VCaP (cell line): ENCODE measurements around the gene ARL4D.
"Not testable (repeated sequence)": the region's sequence is repeated elsewhere in the genome, so short reads cannot be mapped to it uniquely, and the experiment has no call there.

Experiments
- H3K27ac ChIP-seq: fragments of 450-650 bp; 2 replicates; pipeline ENCODE4 v1.5.1; 2017
- TF ChIP-seq, protein P1 (sequence below): fragments of 450-650 bp; conservative IDR thresholded peaks from 2 replicates; pipeline ENCODE4 v1.5.1; 2017; ENCODE audit warnings: mild to moderate bottlenecking, moderate library complexity

Gene ARL4D

DNA sequence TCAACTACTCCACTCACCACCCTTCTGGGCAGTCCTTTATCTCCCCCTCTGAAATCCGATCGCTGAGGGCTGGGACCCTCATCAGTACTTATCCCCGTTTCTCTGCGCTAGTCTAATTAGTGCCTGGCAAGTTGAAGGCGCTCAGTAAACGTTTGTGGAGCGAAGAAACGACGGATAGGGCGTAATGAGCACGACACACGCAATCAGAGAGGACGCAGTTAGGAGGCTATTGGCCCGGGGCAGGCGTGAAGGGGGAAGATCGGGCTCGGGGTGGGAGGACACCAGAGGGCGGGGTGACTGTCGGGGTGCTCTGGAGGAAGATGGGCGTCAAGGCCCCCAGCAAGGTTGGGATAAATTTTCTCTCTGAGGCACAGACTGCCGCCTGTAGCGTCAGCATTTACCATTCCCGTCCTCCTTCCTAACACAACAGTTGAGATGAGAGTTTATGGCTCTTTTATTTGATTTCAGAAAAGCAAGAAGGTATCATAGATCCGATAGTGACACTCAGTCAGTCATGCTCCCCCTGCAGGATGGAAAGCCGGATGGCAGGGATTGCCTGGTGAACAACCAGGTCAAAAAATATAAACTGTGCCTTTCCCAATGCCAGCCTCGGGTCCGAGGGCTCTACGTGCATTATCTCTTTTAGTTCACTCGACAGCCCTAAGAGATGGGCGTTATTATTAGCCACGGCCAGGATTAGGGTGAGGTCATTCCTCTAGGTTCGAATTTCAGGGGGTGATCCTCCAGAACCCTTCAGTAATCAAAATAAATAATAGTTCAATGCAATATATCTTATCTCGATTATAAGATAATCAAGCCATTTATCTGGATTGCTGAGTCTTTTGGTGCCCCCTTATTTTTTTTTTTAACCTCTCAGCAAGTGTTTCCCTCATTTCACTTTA lies 9.5 kb upstream of the ARL4D start:
- H3K27ac ChIP-seq: peak overlapping the region; percentile 91
- TF ChIP-seq, protein P1, sequence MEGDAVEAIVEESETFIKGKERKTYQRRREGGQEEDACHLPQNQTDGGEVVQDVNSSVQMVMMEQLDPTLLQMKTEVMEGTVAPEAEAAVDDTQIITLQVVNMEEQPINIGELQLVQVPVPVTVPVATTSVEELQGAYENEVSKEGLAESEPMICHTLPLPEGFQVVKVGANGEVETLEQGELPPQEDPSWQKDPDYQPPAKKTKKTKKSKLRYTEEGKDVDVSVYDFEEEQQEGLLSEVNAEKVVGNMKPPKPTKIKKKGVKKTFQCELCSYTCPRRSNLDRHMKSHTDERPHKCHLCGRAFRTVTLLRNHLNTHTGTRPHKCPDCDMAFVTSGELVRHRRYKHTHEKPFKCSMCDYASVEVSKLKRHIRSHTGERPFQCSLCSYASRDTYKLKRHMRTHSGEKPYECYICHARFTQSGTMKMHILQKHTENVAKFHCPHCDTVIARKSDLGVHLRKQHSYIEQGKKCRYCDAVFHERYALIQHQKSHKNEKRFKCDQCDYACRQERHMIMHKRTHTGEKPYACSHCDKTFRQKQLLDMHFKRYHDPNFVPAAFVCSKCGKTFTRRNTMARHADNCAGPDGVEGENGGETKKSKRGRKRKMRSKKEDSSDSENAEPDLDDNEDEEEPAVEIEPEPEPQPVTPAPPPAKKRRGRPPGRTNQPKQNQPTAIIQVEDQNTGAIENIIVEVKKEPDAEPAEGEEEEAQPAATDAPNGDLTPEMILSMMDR: peak; percentile 96

DNA sequence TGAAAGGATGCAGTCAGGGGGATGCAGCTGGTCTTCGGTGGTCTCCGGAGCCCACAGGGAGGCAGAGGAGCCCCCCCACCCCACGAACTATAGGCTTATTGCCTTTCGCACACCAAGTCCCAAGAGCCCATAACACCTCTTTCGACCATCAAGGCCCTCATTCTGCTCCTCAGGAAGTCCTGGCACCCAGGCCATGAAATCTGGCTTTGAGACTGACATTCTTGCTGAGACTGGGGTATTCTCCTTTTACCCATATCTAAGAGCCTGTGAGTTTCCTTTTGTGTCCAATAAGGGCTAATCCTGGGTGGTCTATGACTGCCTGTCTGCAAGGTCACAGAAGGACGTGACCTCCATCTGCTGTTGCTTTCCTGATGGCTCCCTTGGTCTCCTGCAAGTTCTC lies 6.4 kb upstream of the ARL4D start:
- TF ChIP-seq, protein P1: no peak
- no peak overlapping the region for H3K27ac ChIP-seq

- no peak overlapping the region for H3K27ac ChIP-seq
- TF ChIP-seq, protein P1: peak; percentile 94
These were observed 4.8 kb upstream of the ARL4D start for GRCh38 chr17:43393944-43394482.

DNA sequence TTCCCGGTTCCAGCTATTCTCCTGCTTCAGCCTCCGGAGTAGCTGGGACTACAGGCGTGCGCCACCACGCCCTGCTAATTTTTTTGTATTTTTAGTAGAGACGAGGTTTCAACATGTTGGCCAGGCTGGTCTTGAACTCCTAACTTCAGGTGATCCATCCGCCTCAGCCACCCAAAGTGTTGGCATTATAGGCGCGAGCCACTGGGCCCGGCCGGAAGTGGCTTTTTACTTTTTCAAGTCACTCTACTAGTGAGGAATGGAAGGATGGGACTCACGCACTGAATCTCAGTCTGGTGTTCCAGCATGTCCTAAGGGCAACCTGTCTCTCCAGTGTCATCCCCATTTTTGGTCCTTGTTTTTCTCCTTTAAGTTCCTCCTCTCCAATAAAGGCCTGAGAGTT lies 4.1 kb upstream of the ARL4D start:
- H3K27ac ChIP-seq: not testable (repeated sequence)

DNA sequence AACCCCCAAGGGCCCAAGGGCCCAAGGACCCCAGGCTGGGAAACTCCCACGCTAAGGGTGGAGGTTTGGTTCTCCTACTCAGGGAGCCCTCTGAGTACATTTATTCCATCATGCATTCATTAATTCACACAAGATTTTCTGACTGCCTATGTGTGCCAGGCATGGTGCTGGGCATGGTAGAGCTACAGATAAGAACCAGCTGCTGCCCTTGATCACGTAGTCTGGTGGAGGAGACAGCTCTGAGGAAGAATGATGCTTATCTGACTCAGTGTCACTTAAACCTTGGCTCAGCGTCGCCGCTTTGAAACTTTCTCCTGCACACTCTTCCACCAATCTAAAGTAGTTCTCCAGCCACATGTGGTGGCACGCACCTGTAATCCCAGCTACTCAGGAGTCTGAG lies 3.6 kb upstream of the ARL4D start:
- H3K27ac ChIP-seq: no peak overlapping the region
- TF ChIP-seq, protein P1: no peak

- TF ChIP-seq, protein P1: no peak
- no peak overlapping the region for H3K27ac ChIP-seq
These were observed 2.2 kb upstream of the ARL4D start for GRCh38 chr17:43396491-43397060.

- H3K27ac ChIP-seq: no peak overlapping the region
- TF ChIP-seq, protein P1: no peak
These were observed 1.1 kb downstream of the ARL4D start for GRCh38 chr17:43399839-43400328.
